Activated T-cell treated with anti-CD3 and anti-CD28 coated beads, Interleukin-2, amount 50 U/mL, for 48 hours (primary cell): ENCODE results near the gene HSPG2.

ENCODE experiments used
- DNase-seq, 2 experiments: peaks; one replicate each; pipeline ENCODE4 v3.0.0-alpha.2; 2020

The HSPG2 gene

DNA sequence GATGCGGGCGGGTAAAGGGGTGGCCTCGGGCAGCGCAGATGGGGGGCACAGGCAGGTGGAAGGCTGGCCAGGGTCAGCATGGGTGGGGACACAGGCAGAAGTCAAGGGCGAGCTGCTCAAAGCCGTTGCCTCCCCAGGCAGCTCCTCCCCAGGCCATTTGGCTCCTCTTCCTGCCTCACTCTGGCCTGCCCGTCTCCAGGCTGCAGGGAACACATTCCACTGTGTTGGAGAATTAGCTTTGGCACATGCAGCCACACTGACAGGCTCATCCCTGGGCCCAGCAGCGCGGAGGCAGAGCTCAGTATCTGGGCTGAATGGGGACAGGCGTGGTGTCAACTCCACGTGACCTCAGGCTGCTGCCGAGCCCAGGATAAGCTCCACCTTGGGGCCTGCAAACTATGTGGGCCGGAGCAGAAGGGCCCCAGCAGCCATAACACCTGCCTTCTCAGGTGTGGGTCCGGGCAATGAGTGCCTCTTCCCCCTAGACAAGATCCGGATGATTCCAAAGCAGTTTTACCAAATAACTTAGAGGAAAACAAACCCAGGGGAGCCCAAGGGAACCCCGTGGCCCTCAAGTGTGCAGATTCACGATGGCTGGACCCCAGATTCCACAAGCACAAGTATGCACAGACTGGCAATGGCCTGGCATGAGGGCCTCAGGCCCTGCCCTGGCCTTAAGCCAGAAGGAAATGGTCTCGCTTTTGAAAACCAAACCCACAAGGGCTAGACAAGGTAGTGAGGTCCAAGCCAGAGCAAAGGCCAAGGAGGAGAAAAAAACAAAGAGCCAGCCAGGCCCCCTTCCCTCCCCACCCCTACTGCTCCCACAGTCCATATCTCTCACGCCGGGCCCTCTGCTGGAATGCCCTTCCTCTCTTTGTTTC, 40.2 kb downstream of the HSPG2 start:
- no peak for DNase-seq

GRCh38 chr1:21896026-21896425, 41.1 kb downstream of the HSPG2 start:
- no peak for DNase-seq

DNA sequence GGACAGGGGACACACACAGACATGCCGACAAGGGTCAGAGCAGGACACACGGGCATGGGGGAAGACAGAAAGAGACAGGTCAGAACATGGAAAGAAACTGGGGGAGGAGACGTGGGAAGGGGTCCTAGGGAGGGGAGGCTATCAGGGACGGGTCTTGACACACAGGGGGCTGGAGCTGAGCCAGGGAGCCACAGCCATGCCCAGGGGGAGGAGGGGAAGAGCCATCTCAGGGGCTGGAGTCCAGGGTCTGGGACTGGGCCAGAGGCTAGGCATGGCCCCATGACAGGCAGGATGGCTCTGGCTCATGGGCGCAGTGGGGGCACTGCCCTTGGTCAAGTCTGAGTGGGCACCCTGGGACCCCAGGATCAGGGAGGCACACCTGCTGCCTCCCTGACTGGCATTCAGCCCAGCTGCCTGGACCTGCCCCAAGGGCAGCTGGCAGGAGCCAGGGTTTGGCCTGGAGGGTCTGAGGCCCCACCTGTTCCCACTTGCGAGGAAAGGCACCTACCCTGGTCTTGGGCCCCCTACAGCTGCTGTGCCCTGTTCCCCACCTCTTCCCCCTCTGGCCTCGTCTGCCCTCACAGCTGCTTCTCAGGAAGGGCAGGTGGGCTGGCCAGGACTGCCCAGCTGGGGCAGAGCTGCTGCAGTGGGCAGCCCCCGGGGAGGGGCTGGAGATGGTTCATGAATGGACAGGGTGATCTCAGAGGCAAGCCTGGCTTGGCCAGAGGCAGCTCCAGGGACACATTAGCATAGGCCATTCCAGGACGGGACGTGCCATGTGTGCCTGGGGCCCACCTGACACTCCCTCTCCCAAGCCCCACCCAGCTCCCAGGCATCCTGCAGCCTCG, 42.9 kb downstream of the HSPG2 start:
- DNase-seq, result no peak

- no peak for DNase-seq
Observed at GRCh38 chr1:21893046-21893805, 43.9 kb downstream of the HSPG2 start.

DNA sequence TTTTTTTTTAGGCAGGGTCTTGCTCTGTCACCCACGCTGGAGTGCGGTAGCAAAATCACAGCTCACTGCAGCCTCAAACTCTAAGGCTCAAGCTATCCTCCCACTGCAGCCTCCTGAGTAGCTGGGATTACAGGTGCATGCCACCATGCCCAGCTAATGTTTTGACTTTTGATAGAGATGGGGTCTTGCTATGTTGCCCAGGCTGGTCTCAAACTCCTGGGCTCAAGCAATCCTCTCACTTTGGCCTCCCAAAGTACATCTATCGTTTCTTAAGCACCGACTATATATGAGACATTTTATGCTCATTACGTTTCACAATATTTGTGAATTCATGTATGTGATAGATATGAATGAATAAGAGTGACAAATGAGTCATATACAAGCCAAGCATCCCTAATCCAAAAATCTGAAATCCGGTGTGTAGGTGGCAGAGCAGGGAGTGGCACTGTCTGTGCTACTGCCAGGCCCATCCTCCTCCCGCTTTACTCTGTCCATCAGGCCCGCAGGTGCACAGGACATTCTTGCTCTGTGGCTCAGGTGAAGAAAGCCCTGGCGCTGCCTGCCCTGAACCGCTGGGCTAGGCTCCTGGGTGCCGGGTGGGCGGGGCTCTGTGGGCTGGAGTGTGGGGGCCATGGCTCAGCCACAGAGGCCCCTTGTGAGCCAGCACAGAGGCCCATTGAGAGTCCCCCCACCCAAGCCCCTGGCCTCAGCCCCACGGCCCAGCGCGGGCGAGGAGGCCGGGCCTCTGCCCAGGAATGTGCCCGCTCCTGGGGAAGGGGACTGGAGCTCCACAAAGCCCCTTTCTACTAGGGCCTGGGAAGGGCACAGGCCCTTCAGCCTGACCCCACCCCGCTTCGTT, 45.3 kb downstream of the HSPG2 start:
- DNase-seq, result no peak

GRCh38 chr1:21891081-21891480, 46.0 kb downstream of the HSPG2 start:
- no peak for DNase-seq

DNA sequence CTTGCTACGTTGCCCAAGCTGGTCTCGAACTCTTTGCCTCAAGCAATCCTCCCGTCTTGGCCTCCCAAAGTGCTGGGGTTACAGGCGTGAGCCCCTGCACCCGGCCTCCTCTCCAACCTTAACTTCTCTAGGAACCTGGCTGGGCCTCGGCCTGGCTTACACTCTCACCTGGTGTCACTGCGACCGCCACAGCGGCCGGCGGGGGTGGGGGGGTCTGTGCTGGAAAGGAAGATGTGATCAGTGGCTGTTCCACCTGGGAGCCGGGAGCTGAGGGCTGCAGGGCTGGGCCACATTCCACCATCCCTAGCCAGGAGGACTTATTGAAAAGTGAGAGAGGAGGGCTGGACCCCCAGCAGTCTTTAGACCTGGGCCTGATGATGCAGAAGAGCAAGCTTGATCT, 48.6 kb downstream of the HSPG2 start:
- DNase-seq, result no peak

DNA sequence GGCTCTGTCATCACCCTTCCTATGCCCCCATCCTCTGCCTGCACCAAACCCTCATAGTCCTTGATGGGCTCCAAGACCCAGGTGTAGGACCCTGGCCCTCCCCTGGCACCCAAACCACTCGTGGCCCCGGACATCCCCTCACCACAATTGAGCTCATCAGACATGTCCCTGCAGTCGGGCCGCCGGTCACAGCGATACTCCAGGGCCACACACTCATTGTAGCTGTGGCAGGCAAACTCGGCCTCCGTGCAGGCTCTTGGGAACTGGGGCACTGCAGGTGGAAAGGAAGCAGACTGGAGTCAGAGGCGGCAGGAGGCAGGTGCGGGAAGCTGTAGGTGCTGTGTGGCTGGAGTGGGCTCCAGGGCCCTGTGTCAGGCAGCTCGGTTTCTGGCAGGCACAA, 49.3 kb downstream of the HSPG2 start:
- DNase-seq, result no peak

DNA sequence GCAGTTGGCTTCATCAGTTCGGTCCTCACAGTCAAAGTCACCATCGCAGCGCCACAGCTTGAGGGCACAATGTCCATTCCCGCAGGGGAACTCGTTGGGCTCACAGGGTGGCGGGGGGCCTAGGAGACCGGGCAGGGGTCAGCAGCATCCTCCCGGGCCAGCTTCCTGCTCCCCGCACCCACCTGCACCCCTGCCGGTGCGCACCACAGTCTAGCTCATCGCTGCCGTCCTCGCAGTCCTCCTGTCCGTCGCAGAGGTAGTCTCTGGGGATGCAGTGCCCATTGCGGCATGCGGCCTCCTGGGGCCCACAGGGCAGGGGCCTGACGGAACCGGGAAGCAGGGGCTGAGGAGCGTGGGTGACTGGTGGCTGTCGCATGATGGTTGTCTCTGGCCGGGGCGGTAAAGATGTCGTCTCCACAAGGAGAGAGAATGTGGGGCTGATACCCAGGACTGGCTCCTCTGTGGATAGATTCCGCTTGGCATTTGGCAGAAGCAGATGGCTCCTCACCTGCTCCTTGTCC, 49.8 kb downstream of the HSPG2 start:
- DNase-seq, result no peak

GRCh38 chr1:21886486-21887215, 50.5 kb downstream of the HSPG2 start:
- no peak for DNase-seq

- no peak for DNase-seq
Observed at GRCh38 chr1:21885236-21886037, 51.7 kb downstream of the HSPG2 start.

GRCh38 chr1:21884456-21885235, 52.5 kb downstream of the HSPG2 start:
- DNase-seq, result no peak

- DNase-seq, result no peak
Observed at GRCh38 chr1:21882721-21883415, 54.2 kb downstream of the HSPG2 start.

GRCh38 chr1:21881250-21881649, 55.9 kb downstream of the HSPG2 start:
- DNase-seq, result no peak

- no peak for DNase-seq
Observed at GRCh38 chr1:21880619-21880970, 56.5 kb downstream of the HSPG2 start.

DNA sequence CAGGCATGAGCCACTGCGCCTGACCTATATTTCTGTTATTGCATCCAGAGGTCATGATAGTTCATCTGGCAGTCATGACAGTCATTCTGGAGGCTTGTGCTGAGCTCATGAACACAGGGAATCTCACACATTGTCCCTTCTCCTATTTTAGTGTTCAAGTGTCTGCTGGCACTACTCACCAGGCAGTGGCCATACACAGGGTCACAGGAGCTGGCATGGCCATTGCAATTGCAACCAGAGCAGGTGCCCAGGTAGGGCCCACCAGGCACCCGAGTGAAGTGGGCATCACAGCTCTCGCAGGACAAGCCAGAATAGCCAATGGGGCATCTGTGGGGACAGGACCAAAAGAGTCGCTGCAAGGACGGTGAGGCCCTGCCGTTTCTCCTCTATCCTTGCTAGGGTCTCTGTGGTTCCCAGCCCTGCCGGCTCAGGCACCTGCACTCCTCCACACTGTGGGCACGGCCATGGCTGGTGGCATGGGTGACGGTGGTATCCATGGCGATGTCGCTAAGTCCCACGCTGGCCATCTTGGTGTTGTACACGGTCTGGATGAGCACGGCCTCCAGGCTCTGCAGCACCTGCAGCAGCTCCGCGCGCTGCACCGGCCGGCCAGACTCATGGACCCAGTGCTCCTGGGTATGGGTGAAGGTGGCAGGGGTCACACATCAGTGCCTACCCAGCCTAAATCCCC, 57.0 kb downstream of the HSPG2 start:
- DNase-seq, result no peak

DNA sequence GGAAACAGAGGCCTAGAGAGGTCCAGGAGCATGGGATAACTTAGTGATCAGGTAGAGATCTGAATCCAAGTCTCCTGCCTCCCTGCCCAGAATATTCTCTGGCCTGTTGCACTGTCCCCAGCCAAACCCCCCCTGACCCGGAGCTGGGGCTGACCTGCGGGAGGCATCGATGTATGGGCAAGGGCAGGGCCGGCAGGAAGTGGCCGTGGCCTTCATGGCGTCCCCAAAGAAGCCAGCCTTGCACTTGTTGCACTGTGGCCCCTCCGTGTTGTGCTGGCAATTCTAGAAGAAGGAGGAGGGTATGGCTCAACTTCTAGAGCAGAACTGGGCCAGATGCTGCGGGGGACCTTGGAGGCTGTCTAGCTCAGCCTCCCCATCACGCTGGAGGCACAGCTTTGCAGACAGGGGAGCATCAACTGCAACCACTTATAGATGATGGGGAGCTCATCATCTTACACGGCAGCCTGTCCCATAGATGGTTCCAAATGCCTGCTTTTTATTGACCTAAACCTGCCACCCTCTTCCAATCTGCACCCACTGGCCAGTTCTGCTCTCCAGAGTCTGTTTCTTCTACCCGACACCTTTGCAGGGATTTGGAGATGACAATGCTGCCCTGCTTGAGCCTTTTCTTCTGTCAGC, 58.2 kb downstream of the HSPG2 start:
- DNase-seq, result no peak
